ENCODE measurements around the gene ZPR1.
"Not testable (repeated sequence)": the region's sequence is repeated elsewhere in the genome, so short reads cannot be mapped to it uniquely, and the experiment has no call there.

ZPR1 gene

DNA sequence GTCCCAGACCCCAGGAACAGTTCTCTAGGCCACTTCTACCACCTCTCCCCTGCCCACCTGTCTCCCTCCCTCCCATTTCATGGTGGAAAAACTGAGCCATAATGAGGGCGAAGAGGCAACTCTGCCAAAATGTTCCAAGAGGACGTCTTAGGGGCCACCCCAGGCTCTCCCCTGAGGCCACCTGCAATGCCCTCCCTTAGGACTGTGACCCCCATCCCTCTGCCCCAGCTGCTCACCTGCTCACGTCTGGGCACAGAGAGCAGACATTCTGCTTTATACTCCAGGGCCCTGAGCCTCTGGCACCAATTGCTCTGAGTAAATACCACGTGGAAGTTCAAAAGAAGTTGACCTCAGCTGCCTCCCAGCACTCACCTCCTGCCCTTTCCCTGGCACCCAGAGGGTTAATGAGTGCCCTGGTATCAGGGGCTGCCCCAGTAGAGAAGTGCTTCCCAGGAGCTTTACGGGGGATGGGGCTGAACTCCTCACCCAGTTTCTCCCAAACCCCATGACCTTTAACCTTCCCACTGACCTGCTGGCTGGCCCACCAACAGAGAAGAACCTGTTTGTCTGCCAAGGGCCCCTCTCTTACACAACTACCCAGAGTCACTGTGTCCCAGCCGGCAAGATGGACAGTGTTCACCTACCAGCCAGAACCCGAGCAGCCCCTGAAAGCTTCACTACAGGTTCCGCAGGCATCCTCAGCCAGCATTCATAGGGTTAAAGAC lies 4.5 kb upstream of the ZPR1 start:
- DNase-seq: no peak

DNA sequence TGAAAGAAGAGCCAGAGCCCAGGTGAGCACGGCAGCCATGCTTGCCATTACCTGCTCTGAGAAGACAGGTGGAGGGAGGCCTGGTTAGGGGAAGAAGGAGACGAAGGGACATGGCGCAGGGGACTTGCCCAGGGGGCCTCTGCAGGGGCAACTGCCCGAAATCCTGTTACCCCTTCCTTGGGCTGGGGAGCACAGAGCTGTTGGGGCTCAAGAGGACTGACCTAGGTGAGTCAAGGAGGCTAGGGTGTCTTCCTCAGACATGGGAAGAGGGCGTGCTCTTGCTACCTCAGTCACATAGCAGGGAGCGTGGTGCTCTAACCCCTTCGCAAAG lies 4.0 kb upstream of the ZPR1 start, which contains the start of gene APOA5:
Gene APOA5 (minus strand): TSS at position 67 of the 331 bp plus-strand sequence. CDS start 19 bp downstream, at position 48.
- DNase-seq: no peak

DNA sequence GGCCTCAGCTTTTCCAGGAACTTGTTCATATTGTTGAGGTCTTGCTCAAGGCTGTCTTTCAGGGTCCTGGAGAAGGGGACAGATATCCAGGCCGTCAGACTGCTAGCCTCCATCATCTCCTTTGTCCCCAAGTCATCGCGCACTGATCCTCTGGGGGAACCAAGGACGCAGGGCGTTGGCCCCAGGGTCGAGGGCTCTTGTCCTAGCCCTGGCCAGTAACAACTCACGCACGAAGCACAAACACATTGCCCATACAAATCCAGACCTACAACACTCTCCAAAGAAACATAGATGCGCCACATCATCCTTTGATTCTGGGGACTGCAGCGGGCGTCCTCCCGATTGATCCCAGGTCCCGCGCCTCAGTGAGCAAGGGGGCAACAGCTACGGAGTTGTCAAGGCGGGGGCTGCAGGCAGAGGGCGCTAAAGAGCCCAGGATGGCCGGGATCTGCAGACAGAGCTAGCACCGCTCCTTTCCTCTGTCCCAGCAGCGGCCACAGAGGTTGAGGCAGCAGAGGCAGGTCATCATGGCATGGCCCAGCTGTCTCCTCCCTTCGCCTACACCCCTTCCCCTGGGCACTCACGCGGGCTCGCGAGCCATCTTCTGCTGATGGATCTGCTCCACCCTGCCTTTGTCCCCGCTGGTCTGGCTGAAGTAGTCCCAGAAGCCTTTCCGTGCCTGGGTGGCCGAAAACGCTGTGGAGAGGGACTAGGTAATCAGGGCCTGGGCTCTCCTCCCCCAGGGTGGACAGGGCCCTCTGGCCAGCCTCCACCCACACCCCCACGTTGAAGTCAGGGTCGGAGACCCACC lies 3.4 kb upstream of the ZPR1 start:
- peak; percentile 57 for DNase-seq

DNA sequence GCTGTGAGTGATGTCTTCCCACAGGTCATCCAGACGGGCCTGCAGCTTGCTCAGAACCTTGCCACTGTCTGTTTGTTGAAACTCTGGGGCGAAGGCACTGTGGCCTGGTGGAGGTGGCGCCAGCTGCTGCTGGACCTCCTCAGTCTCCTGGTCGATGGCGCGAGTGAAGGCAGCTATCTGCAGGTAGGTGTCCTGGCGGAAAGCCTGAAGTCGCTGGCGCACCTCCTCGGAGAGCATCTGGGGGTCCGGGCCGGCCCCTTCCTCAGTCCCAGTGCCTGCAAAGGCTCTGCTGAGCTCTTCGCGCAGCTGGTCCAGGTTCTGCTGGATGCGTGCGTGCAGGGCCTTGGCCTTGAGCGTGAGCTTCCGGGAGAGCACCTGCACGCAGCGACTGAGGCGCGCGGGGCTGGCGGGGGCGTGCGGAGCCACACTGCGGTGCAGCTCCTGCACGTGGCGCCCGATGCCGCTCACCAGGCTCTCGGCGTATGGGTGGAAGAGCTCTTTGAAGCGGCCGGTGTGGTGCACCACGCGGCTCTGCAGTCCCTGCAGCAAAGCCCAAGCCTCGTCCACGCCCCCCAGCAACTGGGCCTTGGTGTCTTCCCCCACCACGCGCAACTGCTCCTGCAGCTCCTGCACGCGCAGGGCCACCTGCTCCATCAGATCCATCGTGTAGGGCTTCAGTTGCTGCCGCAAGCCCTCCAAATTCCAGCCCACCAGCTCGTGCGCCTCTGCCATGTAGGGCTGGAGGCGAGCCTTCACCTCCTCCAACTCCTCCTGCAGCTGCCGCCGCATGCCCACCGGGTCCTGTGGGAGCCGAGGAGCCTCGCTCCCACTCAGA lies 2.6 kb upstream of the ZPR1 start:
- no peak for DNase-seq

DNA sequence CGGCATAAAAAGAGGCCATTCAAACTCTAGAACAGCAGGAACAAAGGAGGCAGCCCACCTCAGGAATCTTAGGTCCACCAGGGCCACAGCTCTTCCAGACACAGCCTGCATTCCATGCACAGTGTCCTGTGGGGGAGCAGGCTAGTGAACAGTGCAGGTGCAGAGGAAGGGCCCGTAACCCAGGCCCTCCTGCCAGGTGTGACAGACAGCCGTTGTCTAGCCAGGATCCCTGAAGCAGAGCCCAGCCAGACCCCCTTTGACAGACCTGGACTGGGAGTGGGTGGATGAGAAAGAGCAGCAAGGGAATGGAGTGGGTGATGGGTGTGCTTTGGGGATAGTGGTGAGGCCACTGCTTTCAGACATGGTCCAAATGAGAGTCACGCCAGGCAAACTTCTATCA lies 1.2 kb upstream of the ZPR1 start:
- no peak for DNase-seq

DNA sequence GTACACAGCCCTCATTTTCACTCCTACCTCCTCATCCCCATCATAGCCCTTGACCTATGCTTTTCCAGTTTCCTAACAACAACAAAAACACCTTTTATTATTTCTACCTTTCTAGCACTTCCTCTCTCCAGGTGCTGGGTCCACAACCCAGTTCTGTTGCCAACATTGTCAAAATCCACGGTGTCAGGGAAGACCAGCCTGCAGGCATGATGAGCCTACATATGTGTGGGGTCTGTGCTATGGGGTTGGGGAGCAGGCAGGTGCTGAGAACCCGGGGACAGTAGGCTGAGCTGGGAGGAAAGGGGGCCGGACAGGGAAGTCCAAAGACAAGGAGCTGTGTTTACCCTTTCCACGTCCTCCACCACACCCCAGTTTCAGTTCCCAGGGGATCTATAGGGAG lies 711 bp upstream of the ZPR1 start:
- no peak for DNase-seq

DNA sequence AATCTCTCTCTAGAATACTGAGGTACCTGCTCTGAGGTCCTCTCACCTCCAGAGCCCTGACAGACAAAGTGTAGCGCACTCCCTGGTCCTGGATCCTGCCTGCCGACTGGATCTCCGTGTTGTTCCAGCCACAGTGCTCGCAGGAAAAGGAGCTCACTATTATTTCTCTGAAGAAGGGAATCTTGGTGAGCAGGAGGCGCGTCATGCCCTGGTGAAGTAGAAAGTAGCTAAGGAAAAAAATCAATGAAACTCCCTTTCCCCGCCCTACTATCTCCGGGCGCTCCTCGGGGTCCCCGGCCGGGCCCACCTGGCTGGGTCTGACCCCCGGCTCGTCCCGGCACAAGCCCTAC lies 412 bp downstream of the ZPR1 start:
- no peak for DNase-seq

GRCh38 chr11:116786966-116787365 lies 857 bp downstream of the ZPR1 start:
- DNase-seq: no peak

DNA sequence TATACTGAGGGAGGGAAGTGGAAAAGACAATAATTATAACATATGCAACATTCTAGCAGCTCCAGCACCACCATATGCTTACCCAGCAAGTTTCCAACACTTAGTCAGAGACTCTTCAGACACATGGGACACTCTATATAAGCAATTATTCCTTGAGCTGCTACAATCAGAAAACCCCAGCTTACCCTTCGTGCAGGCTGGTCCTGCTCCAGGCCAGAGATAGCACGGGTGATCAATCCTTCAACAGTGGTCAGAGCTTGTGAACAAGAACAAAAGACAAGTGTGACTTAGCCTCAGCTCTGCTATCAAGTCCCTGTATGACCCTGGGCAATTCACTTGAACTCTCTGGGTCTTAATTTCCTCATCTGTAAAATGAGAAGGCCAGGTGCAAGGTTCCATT lies 1.5 kb downstream of the ZPR1 start:
- no peak for DNase-seq

- DNase-seq: peak; percentile 8
Measured at GRCh38 chr11:116782728-116783127, 5.1 kb downstream of the ZPR1 start.

DNA sequence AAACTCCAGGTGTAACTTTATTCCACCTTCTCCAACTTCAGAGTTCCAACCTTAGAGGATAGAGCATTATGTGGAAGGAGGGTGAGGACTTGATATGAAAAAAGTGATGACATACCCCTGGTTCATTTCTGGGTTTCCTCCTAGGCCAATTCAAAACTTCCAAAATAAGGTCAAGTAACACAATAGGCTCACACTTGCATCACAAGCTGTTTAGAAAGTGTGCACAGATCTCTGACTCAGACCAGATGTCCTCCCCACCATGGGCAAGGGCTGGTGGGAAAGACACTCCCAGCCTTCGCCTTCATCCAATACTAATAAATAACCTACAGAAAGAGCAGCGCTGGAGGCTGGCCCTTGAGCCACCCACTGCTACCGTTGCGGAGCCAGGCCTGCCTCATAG lies 9.3 kb downstream of the ZPR1 start:
- DNase-seq: no peak

- no peak for DNase-seq
Measured at GRCh38 chr11:116777056-116777455, 10.8 kb downstream of the ZPR1 start.

DNA sequence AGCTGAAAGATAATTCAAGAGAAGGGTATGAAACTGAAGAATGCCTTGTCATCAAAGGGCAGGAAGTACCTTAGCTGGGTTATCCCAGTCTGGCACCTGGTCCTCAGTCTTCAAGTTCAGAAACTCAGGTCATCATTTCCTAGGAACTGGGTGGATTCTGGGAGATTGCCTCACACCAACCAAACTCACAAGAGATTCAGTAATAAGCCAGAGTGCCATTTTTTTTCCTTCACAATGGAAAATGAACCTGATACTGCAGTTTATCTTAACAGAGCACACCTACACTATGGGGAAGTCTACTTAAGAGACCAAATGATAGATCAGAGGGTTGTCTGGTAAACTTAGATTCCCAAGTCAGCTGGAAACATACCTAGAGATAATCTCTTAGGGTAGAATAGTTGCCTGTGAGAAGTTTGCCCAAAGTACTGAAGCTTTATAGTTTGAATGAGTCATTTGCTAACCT lies 11.3 kb downstream of the ZPR1 start:
- DNase-seq: no peak

- no peak for DNase-seq
Measured at GRCh38 chr11:116775975-116776374, 11.8 kb downstream of the ZPR1 start.

DNA sequence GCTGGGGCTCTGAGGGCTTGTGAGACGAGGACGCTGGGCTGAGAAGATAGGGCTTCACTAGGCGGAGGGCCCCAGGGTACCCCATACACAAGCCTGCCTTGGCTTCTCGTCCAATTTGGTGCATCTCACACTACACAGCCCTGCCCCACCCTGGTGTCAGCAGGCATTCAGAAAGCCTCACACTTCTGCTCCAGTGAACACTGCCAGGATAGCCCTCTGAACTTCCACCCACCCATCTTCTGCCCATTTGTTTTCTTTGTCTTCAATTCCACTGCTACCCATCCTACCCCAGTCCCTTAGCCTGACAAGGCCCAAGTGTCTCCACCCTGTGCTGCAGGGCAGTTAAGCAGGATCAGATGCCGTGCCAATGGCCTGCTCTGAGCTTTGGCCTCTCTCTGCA lies 13.2 kb downstream of the ZPR1 start:
- no peak for DNase-seq

- DNase-seq: no peak
Measured at GRCh38 chr11:116773203-116774097, 14.4 kb downstream of the ZPR1 start.

DNA sequence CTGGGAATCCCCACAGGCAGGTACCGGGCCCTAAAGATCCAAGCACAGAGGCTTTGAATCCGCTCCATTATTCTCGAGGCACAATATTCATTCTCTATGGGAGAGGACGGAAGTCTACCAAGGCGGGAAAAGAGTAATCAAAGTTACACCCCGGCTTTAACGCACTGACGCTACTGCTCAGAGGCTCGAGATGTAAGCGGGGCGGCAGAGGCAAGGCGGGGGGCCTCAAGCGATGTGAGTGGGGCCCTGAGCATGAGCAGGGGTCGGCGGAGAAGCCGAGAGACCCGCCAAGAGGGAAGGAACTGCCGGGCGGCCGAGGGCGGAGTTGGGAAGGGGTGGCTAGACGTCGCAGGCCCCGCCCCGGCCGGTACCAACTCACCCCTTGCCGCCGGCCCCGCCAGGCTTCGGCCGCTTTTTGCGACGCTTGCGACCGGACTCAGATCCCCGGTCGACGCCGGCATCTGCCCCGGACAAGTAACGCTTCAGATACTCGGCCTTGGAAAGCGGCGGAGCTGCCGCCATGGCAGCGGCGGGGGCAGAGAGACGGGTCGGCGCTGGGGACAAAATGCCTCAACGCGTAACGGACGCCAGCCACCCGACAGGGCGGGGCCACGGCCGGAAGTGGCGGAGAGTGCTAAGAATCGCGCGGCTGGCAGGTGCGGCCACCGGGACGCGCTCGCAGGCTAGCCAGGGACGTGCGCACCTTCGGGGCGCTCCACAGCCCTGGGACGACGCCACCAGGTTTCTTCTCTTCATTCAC lies 15.2 kb downstream of the ZPR1 start, which contains the start of gene BUD13:
Gene BUD13 (minus strand): TSS at position 545 of the 760 bp plus-strand sequence. CDS start 23 bp downstream, at position 522.
- peak; percentile 93 for DNase-seq

- no peak for DNase-seq
Measured at GRCh38 chr11:116771935-116772334, 15.9 kb downstream of the ZPR1 start.

- DNase-seq: no peak
Measured at GRCh38 chr11:116762132-116762531, 25.7 kb downstream of the ZPR1 start.

- not testable (repeated sequence) for DNase-seq
Measured at GRCh38 chr11:116756044-116756443, 31.8 kb downstream of the ZPR1 start.

DNA sequence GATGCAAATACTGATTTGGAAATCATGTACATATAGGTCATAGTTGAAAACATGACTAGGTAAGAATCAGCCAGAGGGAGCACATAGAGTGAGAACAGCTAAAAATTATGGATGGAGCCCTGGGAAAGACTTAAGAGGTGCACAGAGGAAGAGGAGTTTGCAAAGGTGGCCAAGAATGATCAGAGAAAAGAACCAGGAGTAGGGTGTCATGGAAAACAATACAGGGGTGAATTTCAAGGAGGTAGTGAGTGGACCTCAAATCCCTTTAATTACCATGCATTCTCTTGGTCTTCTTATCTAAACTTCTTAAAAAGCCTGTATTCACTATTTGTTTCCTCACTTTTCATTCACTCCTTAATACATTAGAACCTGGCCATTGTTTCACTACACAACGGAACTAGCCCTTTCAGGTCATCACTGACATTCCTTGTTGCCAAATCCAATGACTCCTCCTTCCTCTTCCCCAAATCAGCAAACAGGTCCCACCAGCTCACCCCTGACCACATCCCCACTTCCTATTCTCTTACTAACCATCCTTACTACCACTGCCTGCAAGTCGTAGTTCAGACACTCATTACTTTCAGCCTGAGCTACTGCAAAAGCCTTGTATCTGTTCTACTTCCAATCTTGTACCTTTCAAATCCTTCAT lies 37.6 kb downstream of the ZPR1 start:
- DNase-seq: no peak

Data from CD4-positive, alpha-beta T cell treated with Interleukin-4 for 4 hours (primary cell).